Measurements from ENCODE around the gene ZKSCAN5.
"Not testable (repeated sequence)": the region's sequence is repeated elsewhere in the genome, so short reads cannot be mapped to it uniquely, and the experiment has no call there.

ZKSCAN5 gene

GRCh38 chr7:99539213-99539811 is 34.9 kb downstream of the ZKSCAN5 start:
- no peak for DNase-seq (ENCODE audit: low read depth in 2 of 2)
- H3K4me3 ChIP-seq (replicated peaks in 1 of 2; ENCODE audit: low read depth in 2 of 2, low read length in 2 of 2): no peak overlapping the region
- TF ChIP-seq, protein P1, sequence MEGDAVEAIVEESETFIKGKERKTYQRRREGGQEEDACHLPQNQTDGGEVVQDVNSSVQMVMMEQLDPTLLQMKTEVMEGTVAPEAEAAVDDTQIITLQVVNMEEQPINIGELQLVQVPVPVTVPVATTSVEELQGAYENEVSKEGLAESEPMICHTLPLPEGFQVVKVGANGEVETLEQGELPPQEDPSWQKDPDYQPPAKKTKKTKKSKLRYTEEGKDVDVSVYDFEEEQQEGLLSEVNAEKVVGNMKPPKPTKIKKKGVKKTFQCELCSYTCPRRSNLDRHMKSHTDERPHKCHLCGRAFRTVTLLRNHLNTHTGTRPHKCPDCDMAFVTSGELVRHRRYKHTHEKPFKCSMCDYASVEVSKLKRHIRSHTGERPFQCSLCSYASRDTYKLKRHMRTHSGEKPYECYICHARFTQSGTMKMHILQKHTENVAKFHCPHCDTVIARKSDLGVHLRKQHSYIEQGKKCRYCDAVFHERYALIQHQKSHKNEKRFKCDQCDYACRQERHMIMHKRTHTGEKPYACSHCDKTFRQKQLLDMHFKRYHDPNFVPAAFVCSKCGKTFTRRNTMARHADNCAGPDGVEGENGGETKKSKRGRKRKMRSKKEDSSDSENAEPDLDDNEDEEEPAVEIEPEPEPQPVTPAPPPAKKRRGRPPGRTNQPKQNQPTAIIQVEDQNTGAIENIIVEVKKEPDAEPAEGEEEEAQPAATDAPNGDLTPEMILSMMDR (IDR thresholded peaks at IDR 0.05; ENCODE audit: low read depth, low read length): no peak

DNA sequence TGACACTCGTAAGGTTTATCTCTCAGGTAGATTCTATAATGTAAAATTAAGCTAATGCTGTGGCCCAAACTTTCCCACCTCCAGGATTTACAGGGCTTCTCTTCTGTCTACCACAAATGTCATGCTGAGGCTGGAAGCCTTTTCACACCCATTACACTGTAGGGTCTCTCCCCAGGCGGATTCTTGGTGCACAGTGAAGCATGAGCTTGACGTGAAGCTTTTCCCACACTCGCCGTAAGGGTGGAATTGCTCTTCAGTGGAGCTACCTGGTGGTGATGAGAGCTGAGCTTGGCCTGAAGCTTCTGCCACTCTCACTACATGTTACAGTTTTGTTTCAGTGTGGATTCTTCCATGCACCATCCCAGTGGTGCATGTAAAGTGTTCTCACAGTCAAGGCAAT is 36.1 kb downstream of the ZKSCAN5 start:
- TF ChIP-seq, protein P1 (IDR thresholded peaks at IDR 0.05; ENCODE audit: low read depth, low read length): no peak
- no peak for DNase-seq (ENCODE audit: low read depth in 2 of 2)
- no peak overlapping the region for H3K4me3 ChIP-seq (replicated peaks in 1 of 2; ENCODE audit: low read depth in 2 of 2, low read length in 2 of 2)

- TF ChIP-seq, protein P1 (IDR thresholded peaks at IDR 0.05; ENCODE audit: low read depth, low read length): no peak
- DNase-seq (ENCODE audit: low read depth in 2 of 2): no peak
- no peak overlapping the region for H3K4me3 ChIP-seq (replicated peaks in 1 of 2; ENCODE audit: low read depth in 2 of 2, low read length in 2 of 2)
These were observed 36.8 kb downstream of the ZKSCAN5 start for GRCh38 chr7:99541212-99541611.

GRCh38 chr7:99543081-99543671 is 38.7 kb downstream of the ZKSCAN5 start:
- TF ChIP-seq, protein P1 (IDR thresholded peaks at IDR 0.05; ENCODE audit: low read depth, low read length): no peak
- no peak overlapping the region for H3K4me3 ChIP-seq (replicated peaks in 1 of 2; ENCODE audit: low read depth in 2 of 2, low read length in 2 of 2)
- no peak for DNase-seq (ENCODE audit: low read depth in 2 of 2)

DNA sequence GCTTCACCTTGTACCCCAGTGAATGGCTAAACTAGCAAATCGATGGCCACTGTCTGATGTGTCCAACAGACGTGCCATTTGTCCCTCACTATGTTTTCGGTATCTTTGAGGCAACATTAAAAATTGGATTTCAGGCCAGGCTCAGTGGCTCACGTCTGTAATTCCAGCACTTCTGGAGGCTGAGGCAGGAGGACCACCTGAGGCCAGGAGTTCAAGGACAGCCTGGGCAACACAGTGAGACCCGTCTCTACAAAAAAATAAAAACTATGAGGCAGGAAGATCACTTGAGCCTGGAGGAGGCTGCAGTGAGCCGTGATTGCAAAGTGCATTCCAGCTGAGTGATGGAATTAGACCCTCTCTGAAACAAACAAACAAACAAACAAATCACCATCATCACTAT is 39.5 kb downstream of the ZKSCAN5 start:
- no peak overlapping the region for H3K4me3 ChIP-seq (replicated peaks in 1 of 2; ENCODE audit: low read depth in 2 of 2, low read length in 2 of 2)
- TF ChIP-seq, protein P1 (IDR thresholded peaks at IDR 0.05; ENCODE audit: low read depth, low read length): no peak
- no peak for DNase-seq (ENCODE audit: low read depth in 2 of 2)

DNA sequence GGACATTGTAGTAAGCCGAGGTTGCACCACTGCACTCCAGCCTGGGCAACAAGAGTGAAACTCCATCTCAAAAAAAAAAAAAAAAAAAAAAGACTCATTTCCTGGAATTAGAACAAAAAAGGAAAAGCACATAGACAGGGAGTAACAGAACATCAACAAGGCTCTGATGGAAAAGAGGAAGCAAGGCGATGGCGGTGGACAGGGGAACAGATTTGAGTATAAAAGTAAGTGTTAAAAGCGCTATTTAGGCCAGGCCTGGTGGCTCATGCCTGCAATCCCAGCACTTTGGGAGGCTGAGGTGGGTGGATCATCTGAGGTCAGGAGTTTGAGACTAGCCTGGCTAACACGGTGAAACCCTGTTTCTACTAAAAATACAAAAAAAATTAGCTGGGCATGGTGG is 40.8 kb downstream of the ZKSCAN5 start:
- not testable (repeated sequence) for H3K4me3 ChIP-seq (replicated peaks in 1 of 2; ENCODE audit: low read depth in 2 of 2, low read length in 2 of 2); DNase-seq (ENCODE audit: low read depth in 2 of 2)

- H3K4me3 ChIP-seq (replicated peaks in 1 of 2; ENCODE audit: low read depth in 2 of 2, low read length in 2 of 2); DNase-seq (ENCODE audit: low read depth in 2 of 2): not testable (repeated sequence)
These were observed 45.1 kb downstream of the ZKSCAN5 start for GRCh38 chr7:99549545-99549944.

GRCh38 chr7:99551334-99551733 is 46.9 kb downstream of the ZKSCAN5 start:
- peak overlapping the region; percentile 99 for H3K4me3 ChIP-seq (replicated peaks in 1 of 2; ENCODE audit: low read depth in 2 of 2, low read length in 2 of 2)
- DNase-seq (ENCODE audit: low read depth in 2 of 2): no peak
- TF ChIP-seq, protein P1 (IDR thresholded peaks at IDR 0.05; ENCODE audit: low read depth, low read length): no peak
